Stomach smooth muscle (tissue), 2 donors: ENCODE measurements around the gene CLEC2D.
"Not testable (repeated sequence)": the region's sequence is repeated elsewhere in the genome, so short reads cannot be mapped to it uniquely, and the experiment has no call there.

Source experiments
- H3K27ac ChIP-seq: one replicate; pipeline ENCODE4 v1.7.0; 2013; ENCODE audit warnings: mild to moderate bottlenecking, low read length, inconsistent platforms
- H3K27me3 ChIP-seq, 2 donors: one replicate each; pipeline ENCODE4 v1.7.0; 2013; ENCODE audit warnings: low read length in 2 of 2; ENCODE audit not compliant: insufficient read depth in 2 of 2, control insufficient read depth in 1 of 2
- H3K36me3 ChIP-seq, 2 donors: one replicate each; pipeline ENCODE4 v1.7.0; 2013; ENCODE audit warnings: low read length in 2 of 2; ENCODE audit not compliant: control insufficient read depth in 2 of 2, insufficient read depth in 2 of 2
- H3K4me1 ChIP-seq: one replicate; pipeline ENCODE4 v1.7.0; 2013; ENCODE audit warnings: low read length; ENCODE audit not compliant: control insufficient read depth, insufficient read depth
- H3K4me3 ChIP-seq, 2 donors: one replicate each; pipeline ENCODE4 v1.7.0; 2013; ENCODE audit warnings: low read length in 2 of 2
- H3K9ac ChIP-seq, 2 donors: one replicate each; pipeline ENCODE4 v1.7.0; 2013; ENCODE audit warnings: low read length in 2 of 2, mild to moderate bottlenecking in 1 of 2
- H3K9me3 ChIP-seq, 2 donors: one replicate each; pipeline ENCODE4 v1.7.0; 2013; ENCODE audit warnings: low read length in 2 of 2; ENCODE audit not compliant: control insufficient read depth in 2 of 2
- donor health status: healthy.
- donor health status: Pancreatic carcinoma.

The CLEC2D gene

DNA sequence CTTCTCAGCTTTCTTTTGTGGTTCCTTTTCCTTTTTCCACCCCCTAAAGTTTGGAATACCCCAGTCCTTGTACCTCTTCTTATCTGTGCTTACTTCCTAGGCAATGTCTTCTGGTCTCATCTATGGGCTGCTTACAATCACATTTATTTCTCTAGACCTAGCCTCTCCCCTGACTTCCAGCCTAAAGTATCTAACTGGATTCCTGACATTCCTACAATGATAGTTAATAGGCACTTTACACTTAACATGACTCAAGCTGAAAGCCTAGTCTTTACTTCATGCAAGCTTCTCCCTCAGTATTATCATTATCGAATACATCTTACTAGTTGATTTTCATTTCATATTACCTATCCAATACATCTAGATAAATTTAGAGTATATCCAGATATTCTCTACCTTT is 42.2 kb downstream of the CLEC2D start:
- H3K27me3 ChIP-seq, result no peaks in the 10 kb centered on the region
- H3K27ac ChIP-seq, result no peak overlapping the region
- H3K9ac ChIP-seq, result no peak overlapping the region
- no peaks in the 10 kb centered on the region for H3K36me3 ChIP-seq
- no peaks in the 10 kb centered on the region for H3K9me3 ChIP-seq
- H3K4me3 ChIP-seq, result no peak overlapping the region
- peaks cover 2% of the 10 kb centered on the region for H3K4me1 ChIP-seq

- not testable (repeated sequence) for H3K36me3 ChIP-seq, H3K27ac ChIP-seq, H3K9ac ChIP-seq, H3K9me3 ChIP-seq, H3K4me3 ChIP-seq, H3K27me3 ChIP-seq, H3K4me1 ChIP-seq
Measured at GRCh38 chr12:9713032-9713558, 43.6 kb downstream of the CLEC2D start.

DNA sequence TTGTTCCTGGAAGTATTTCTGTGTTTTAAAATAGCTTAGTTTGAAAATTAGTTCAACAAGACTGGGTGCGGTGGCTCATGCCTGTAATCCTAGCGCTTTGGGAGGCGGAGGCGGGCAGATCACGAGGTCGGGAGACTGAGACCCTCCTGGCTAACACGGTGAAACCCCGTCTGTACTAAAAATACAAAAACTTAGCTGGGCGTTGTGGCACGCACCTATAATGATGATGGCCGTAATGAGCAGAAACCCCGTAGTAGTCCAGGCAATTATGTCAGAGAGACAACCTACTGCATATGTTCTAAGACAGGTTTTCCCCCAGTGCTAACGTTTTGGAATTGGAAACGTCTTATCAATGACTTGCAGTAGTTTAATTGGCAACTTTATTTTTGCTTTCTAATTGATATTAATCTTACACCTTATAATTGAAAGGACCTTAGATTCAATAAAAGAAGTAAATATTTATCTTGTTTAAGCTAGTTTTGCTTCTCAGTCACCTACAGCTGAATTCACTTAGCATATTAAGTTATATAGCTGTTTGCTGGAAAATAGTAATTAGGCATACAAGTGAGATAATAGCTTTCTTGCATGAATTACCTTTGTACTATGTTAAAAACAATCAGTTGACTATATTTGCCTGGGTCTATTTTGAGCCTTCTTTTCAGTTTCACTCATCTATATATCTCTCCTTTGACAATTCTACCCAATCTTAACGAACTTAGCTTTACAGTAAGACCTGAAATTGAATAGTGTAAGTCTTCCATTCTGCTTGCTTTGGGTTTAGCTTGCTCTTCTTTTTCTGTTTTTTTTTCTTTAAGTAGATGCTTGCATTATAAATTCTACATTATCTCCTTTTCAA is 47.8 kb downstream of the CLEC2D start:
- no peaks in the 10 kb centered on the region for H3K9me3 ChIP-seq
- no peaks in the 10 kb centered on the region for H3K4me1 ChIP-seq
- no peaks in the 10 kb centered on the region for H3K36me3 ChIP-seq
- no peak overlapping the region for H3K9ac ChIP-seq
- no peak overlapping the region for H3K27ac ChIP-seq
- no peaks in the 10 kb centered on the region for H3K27me3 ChIP-seq
- H3K4me3 ChIP-seq, result no peak overlapping the region

- Histone ChIP-seq H3K27ac (no peak overlapping the region), H3K4me1 (no peaks in the 10 kb centered on the region), H3K4me3 (no peak overlapping the region), H3K9ac (no peak overlapping the region), H3K9me3 (no peaks in the 10 kb centered on the region), H3K27me3 (no peaks in the 10 kb centered on the region), H3K36me3 (no peaks in the 10 kb centered on the region)
Measured at GRCh38 chr12:9718968-9719367, 49.5 kb downstream of the CLEC2D start.

DNA sequence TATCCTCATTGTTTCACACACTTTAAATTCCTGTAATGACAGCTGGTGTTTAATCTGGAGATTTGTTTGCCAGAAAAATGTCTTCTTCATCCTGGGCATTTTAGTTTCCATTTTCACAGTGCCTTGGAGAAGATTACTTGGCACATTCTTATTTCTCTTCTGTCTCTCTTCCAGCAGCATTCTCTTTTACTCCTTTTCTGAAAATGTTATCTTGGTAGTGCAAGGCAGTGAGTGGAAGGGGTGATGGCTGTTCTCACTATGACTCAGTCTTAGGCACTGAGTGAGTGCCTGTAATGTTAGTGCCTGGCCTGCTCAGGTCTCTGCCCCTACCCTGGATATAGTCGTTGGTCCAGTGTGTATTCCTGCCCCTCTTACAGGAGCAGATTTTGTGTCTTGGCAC is 50.3 kb downstream of the CLEC2D start:
- no peaks in the 10 kb centered on the region for H3K27me3 ChIP-seq

DNA sequence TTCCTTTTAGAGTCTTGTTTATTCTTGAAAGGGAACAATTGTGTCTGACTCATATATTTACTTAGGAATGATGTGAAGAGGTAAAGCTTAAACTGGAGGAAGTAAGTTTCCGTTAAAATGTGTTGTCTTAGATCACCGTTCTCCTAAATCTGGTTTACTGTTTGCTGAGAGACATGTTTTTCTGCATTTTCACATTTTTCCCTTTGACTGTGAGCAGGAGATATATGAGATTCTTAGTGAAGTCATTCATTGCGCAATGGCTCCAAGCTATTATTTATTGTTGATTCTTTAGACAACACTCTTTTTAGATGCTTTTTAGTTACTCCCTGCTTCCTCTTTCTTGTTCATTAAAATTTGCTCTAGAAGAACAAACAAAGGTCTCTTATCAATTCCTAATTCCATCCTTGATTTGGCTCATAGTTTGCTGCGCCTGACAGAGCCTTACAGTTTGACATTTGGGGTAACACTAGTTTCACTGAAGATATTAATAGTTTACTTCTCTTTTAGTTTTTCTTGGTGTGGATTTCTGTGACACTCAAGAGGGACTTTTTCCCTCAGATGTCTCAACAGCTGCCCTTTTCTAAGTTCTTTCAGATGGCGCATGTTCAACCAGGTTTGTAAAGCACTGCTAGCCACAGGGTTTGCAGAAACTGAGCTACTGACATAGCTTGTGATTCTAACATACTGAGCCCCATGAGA is 52.0 kb downstream of the CLEC2D start:
- H3K36me3 ChIP-seq, result no peaks in the 10 kb centered on the region
- no peaks in the 10 kb centered on the region for H3K27me3 ChIP-seq
- H3K9ac ChIP-seq, result no peak overlapping the region
- no peak overlapping the region for H3K27ac ChIP-seq
- H3K4me3 ChIP-seq, result no peak overlapping the region
- H3K9me3 ChIP-seq, result no peaks in the 10 kb centered on the region
- no peaks in the 10 kb centered on the region for H3K4me1 ChIP-seq

More for the DNA sequence above, 50.3 kb downstream of the CLEC2D start:
- no peak overlapping the region for H3K27ac ChIP-seq
- no peaks in the 10 kb centered on the region for H3K9me3 ChIP-seq
- H3K36me3 ChIP-seq, result no peaks in the 10 kb centered on the region
- no peaks in the 10 kb centered on the region for H3K4me1 ChIP-seq
- H3K4me3 ChIP-seq, result no peak overlapping the region
- H3K9ac ChIP-seq, result no peak overlapping the region

DNA sequence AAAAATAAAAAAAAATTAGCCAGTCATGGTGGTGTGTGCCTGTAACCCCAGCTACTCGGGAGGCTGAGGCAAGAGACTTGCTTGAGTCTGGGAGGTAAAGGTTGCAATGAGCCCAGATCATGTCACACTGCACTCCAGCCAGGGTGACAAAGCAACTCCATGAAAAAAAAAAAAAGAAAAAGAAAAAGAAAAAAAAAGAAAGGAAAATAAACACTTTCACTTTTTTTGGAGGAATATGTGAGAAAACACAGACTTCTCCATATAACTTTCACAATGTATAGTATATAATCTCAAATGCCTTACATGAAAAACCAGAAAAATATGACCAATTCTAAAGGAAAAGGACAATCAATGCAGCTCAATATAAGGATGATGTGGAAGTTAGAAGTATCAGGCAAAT is 54.5 kb downstream of the CLEC2D start:
- Histone ChIP-seq H3K27ac (no peak overlapping the region), H3K4me1 (no peaks in the 10 kb centered on the region), H3K4me3 (no peak overlapping the region), H3K9me3 (no peaks in the 10 kb centered on the region), H3K36me3 (no peaks in the 10 kb centered on the region), H3K27me3 (no peaks in the 10 kb centered on the region), H3K9ac (no peak overlapping the region)

GRCh38 chr12:9725213-9725870 is 55.8 kb downstream of the CLEC2D start:
- Histone ChIP-seq H3K27me3 (no peaks in the 10 kb centered on the region), H3K9ac (no peak overlapping the region), H3K4me1 (no peaks in the 10 kb centered on the region), H3K36me3 (no peaks in the 10 kb centered on the region), H3K27ac (no peak overlapping the region), H3K9me3 (no peaks in the 10 kb centered on the region), H3K4me3 (no peak overlapping the region)

- no peaks in the 10 kb centered on the region for H3K27me3 ChIP-seq
- no peak overlapping the region for H3K9ac ChIP-seq
- H3K27ac ChIP-seq, result no peak overlapping the region
- no peaks in the 10 kb centered on the region for H3K4me1 ChIP-seq
- no peaks in the 10 kb centered on the region for H3K9me3 ChIP-seq
- H3K36me3 ChIP-seq, result no peaks in the 10 kb centered on the region
- H3K4me3 ChIP-seq, result no peak overlapping the region
Measured at GRCh38 chr12:9727813-9728212, 58.3 kb downstream of the CLEC2D start.

DNA sequence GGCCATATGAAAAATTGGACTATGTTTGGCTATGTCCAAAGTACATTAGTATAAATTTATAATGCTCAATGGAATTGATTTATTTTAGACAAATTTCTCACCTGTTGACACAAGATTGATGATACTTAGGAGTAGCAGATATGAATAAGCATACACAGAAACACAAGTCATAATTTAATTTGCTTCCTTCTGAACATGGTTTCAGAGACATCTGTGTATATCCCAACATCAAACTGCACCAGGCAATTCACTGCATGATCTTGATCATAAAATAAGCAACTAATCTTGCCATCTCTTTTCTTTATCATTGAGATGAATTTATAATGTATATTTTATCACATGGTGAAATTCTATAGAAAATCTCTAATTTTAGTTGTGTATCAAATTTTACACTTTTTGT is 59.6 kb downstream of the CLEC2D start:
- Histone ChIP-seq H3K27ac (no peak overlapping the region), H3K4me3 (no peak overlapping the region), H3K4me1 (no peaks in the 10 kb centered on the region), H3K36me3 (no peaks in the 10 kb centered on the region), H3K9ac (no peak overlapping the region), H3K27me3 (no peaks in the 10 kb centered on the region), H3K9me3 (no peaks in the 10 kb centered on the region)
